RPMI7951 (cell line): Measurements from ENCODE around the gene CLEC14A. TPM values are rescaled to one million over a fixed set of nuclear protein-coding genes. Genes with fewer than 3 reads are reported as not detected.

Experiments
- DNase-seq: peaks from one replicate; pipeline ENCODE4 v3.0.0-alpha.2; 2012; ENCODE audit warnings: low read depth
- total RNA-seq: library from RNA; depleted of rRNA; stranded (reverse); fragments of >200 nt; shearing (Covaris generic); gene quantifications from 2 replicates; pipeline ENCODE4 v1.2.3, GENCODE V29; 2014; rRNA removed

The CLEC14A gene, protein sequence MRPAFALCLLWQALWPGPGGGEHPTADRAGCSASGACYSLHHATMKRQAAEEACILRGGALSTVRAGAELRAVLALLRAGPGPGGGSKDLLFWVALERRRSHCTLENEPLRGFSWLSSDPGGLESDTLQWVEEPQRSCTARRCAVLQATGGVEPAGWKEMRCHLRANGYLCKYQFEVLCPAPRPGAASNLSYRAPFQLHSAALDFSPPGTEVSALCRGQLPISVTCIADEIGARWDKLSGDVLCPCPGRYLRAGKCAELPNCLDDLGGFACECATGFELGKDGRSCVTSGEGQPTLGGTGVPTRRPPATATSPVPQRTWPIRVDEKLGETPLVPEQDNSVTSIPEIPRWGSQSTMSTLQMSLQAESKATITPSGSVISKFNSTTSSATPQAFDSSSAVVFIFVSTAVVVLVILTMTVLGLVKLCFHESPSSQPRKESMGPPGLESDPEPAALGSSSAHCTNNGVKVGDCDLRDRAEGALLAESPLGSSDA
- not detected in 2 replicates for total RNA-seq

- DNase-seq, result peak; percentile 2
Measured at GRCh38 chr14:38255673-38256532, at the start of gene CLEC14A. Gene CLEC14A (minus strand): TSS chr14:38256093. CDS start chr14:38256022, 71 bp downstream.

DNA sequence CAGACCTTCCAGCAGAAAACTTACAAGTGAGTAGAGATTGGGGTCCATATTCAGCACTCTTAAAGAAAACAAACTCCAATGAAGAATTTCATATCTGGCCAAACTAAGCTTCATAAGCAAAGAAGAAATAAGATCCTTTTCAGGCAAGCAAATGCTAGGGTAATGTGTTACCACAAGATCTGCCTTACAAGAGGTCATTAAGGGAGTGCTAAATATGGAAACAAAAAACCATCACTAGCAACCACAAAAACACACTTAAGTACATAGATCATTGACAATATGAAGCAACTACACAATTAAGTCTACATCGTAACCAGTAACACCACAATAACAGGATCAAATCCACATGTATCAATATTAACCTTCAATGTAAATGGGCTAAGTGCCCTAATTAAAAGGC lies 47.1 kb upstream of the CLEC14A start:
- DNase-seq, result no peak

- DNase-seq, result no peak
Measured at GRCh38 chr14:38302034-38302433, 46.1 kb upstream of the CLEC14A start.

DNA sequence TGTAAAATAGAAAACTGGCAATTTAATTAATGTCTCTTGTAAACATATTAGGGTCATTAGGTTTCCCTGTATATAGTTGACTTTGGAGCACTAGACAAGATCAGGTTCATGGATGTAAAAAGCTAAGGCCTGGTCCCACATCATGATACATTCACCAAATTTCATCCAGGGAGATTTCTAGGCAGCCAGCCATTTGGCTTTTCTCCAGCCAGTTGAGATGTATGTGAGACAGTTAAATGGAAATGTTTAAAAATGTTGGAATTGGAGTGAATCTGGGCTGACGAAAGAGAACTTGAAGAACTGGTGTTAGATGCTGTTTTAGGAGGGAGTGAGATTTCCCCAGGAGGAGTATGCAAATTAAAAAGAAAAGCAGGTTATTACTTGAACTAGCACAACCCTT lies 41.8 kb upstream of the CLEC14A start:
- no peak for DNase-seq

- no peak for DNase-seq
Measured at GRCh38 chr14:38291681-38292467, 36.0 kb upstream of the CLEC14A start.

- peak; percentile 2 for DNase-seq
Measured at GRCh38 chr14:38290601-38291188, 34.8 kb upstream of the CLEC14A start.

GRCh38 chr14:38286452-38286851 lies 30.6 kb upstream of the CLEC14A start:
- no peak for DNase-seq

GRCh38 chr14:38285962-38286361 lies 30.1 kb upstream of the CLEC14A start:
- DNase-seq, result no peak

DNA sequence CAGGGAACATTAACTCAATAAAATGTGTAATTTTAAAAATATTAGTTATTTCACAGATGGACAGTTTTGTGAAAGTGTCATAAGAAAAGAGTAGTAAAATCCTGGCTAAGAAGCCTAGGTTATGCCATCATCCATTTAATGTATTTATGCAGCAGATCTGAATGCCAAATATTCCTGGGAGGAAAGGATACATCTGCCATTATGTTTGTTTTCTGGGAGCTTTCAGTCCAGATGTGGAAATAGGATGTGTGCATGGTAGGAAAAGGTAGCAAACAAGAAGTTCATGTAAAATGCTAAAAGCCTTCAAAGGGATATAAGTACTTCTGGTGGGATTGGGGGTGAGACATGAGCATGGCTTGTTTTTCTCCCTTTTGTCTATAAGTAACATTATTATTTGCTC lies 27.0 kb upstream of the CLEC14A start:
- no peak for DNase-seq

GRCh38 chr14:38280081-38280480 lies 24.2 kb upstream of the CLEC14A start:
- DNase-seq, result no peak

DNA sequence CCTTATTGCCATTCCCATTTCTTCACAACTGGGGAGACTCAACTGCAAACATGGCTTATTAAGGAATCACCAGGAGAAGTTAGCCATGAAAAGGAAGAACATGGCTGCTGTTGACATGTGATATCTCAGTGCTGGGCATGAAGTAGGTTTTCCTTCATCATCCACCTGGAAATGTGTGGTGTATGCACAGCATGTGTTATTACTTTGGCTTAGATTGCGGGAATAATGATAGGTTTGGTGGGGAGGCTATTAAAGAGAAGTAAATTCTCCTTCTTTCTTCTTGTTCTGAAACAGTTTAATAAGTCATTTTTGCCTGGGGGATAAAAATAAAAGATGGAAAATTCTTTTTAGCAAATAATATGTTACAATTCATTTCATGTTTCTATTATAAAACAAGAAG lies 23.7 kb upstream of the CLEC14A start:
- DNase-seq, result no peak

DNA sequence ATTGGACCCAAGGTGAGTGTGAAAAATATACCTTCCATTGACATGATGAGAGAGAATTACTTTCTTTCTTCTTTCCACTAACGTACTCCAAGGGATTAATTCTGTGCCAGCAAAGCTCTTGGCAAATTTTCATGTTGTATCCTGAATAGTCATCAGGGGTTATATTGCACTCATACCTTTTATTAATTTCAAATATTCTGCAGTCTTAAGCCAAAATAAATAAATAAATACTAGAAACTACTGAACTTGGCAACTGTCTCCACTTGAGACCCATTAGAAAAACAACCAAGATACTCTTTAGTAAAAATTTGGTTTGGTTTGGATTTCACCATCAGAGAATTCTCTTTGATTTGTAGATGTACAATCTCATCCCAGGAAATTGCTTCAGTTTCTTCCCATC lies 22.1 kb upstream of the CLEC14A start:
- no peak for DNase-seq

GRCh38 chr14:38262844-38263243 lies 7.0 kb upstream of the CLEC14A start:
- no peak for DNase-seq

- DNase-seq, result no peak
Measured at GRCh38 chr14:38261620-38262019, 5.7 kb upstream of the CLEC14A start.

DNA sequence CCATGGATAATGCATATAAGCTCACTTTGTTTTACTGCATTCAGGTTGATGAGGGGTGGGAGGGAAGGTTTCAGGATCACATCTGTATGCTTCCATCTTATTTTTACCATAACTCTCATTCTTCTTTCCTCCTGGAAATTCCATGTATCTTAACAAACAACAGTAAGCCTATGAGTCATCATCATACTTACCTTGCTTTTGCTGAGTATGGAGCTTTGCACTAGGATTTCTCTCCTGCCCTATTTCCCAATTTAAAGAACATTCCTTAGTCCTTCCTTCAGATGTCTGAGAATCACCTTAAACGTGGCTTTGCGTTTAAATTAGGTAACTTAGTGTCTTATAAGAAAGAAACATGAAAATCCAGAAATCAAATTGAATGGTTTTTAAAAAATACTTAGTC lies 1.6 kb upstream of the CLEC14A start:
- DNase-seq, result no peak

DNA sequence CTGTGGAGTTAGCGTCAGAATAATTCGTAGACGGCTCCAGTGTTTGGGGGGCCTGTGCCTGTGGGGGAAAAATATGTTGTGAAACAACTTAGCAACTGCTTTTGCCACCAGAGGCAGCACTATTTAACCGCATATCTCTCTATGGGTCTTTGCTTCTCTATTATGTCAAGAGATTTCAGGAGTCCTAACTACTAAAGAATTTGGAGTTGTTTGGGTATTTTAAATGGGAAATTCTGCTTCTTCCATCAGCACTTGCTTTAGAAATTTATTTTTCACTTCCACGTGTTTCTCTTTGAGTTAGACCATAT lies 594 bp upstream of the CLEC14A start:
- DNase-seq, result no peak

- no peak for DNase-seq
Measured at GRCh38 chr14:38255408-38255672, 553 bp downstream of the CLEC14A start.

DNA sequence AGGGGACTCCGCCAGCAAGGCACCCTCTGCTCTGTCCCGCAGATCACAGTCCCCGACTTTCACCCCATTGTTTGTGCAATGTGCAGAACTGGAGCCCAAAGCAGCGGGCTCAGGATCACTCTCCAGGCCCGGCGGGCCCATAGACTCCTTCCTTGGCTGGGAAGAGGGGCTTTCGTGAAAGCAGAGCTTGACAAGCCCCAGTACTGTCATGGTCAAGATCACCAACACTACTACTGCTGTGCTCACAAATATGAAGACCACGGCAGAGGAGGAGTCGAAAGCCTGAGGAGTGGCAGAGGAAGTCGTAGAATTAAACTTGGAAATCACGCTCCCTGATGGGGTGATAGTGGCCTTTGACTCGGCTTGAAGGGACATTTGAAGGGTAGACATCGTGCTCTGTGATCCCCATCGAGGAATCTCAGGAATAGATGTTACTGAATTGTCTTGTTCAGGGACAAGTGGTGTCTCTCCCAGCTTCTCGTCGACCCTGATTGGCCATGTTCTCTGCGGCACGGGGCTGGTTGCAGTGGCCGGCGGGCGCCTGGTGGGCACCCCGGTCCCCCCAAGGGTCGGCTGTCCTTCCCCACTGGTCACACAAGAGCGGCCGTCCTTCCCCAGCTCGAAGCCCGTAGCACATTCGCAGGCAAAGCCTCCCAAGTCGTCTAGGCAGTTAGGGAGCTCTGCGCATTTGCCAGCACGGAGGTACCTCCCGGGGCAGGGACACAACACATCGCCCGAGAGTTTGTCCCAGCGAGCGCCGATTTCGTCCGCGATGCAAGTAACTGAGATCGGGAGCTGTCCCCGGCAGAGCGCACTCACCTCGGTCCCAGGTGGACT lies 1.1 kb downstream of the CLEC14A start:
- no peak for DNase-seq

DNA sequence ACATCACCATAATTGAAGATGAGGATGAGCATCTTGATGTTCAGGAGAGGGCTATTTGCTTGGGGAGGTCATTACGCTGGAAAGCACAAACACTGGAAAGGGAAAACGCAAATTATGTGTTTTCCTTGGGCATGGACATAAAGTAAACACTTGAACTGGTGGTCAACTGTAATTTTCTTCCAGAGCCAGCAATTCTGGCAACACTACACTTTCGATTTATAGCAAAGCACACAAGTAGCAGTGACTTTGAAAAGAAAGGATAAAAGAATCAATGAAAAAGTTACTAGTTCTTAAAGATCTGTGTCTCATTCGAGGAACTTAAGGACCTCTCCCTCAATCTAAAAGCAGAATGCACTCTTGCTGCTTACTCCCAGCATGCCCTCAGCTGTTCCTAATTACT lies 2.2 kb downstream of the CLEC14A start:
- no peak for DNase-seq

DNA sequence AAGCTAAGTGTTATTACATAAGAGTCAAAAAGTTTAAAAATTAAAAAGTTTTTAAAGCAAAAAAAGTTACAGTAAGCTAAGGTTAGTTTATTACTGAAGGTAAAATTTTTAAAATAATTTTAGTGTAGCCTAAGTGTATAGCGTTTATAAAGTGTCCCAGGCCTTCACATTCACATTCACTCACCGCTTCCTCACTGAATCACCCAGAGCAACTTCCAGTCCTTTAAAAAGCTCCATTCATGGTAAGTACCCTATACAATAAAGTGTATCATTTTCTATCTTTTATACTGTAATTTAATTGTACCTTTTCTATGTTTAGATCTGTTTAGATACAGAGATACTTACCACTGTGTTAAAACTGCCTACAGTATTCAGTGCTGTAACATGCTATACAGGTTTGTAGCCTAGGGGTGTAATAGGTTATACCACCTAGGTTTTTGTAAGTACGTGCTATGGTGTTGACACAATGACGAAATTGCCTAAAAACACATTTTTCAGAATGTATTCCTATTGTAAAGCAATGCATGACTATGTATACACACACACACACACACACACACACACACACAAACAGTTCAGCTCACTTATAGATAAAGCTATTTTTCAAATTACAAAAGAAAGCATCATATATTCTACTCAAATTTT lies 3.7 kb downstream of the CLEC14A start:
- DNase-seq, result no peak

- DNase-seq, result no peak
Measured at GRCh38 chr14:38250331-38250730, 5.6 kb downstream of the CLEC14A start.
